Adipocyte (in vitro differentiated cells): ENCODE measurements around the gene HLA-DOA.

Source experiments
- DNase-seq: peaks from one replicate; pipeline ENCODE4 v3.0.0-alpha.2; 2015; ENCODE audit warnings: low read depth
- H3K27me3 ChIP-seq: replicated peaks from 2 replicates; pipeline ENCODE4 v1.7.0; 2013; ENCODE audit warnings: mild to moderate bottlenecking, low read length, moderate library complexity; ENCODE audit not compliant: control insufficient read depth, insufficient read depth
- H3K36me3 ChIP-seq: 2 replicates; pipeline ENCODE4 v1.7.0; 2013; ENCODE audit warnings: low read length, mild to moderate bottlenecking, moderate library complexity; ENCODE audit not compliant: control insufficient read depth, insufficient read depth, severe bottlenecking
- H3K4me1 ChIP-seq: 2 replicates; pipeline ENCODE4 v1.7.0; 2013; ENCODE audit warnings: mild to moderate bottlenecking, low read length, moderate library complexity; ENCODE audit not compliant: control insufficient read depth, insufficient read depth
- H3K4me3 ChIP-seq: 2 replicates; pipeline ENCODE4 v1.7.0; 2013; ENCODE audit warnings: mild to moderate bottlenecking, low read length, moderate library complexity
- H3K9ac ChIP-seq: 2 replicates; pipeline ENCODE4 v1.7.0; 2013; ENCODE audit warnings: mild to moderate bottlenecking, low read length, moderate library complexity
- H3K9me3 ChIP-seq: 2 replicates; pipeline ENCODE4 v1.7.0; 2013; ENCODE audit warnings: mild to moderate bottlenecking, low read length, moderate library complexity; ENCODE audit not compliant: control insufficient read depth

The HLA-DOA gene

GRCh38 chr6:32984622-32985389 lies 24.6 kb downstream of the HLA-DOA start:
- H3K27me3 ChIP-seq, result no peaks in the 10 kb centered on the region
- peaks cover 19% of the 10 kb centered on the region for H3K4me1 ChIP-seq
- H3K9ac ChIP-seq, result no peak overlapping the region
- no peak overlapping the region for H3K4me3 ChIP-seq
- peak; percentile 94 for DNase-seq
- H3K9me3 ChIP-seq, result no peaks in the 10 kb centered on the region
- peaks cover 37% of the 10 kb centered on the region for H3K36me3 ChIP-seq

GRCh38 chr6:32983964-32984621 lies 25.3 kb downstream of the HLA-DOA start:
- H3K9me3 ChIP-seq, result no peaks in the 10 kb centered on the region
- H3K36me3 ChIP-seq, result peaks cover 44% of the 10 kb centered on the region
- peaks cover 25% of the 10 kb centered on the region for H3K4me1 ChIP-seq
- H3K4me3 ChIP-seq, result no peak overlapping the region
- H3K9ac ChIP-seq, result no peak overlapping the region
- H3K27me3 ChIP-seq, result no peaks in the 10 kb centered on the region
- DNase-seq, result peak; percentile 13

DNA sequence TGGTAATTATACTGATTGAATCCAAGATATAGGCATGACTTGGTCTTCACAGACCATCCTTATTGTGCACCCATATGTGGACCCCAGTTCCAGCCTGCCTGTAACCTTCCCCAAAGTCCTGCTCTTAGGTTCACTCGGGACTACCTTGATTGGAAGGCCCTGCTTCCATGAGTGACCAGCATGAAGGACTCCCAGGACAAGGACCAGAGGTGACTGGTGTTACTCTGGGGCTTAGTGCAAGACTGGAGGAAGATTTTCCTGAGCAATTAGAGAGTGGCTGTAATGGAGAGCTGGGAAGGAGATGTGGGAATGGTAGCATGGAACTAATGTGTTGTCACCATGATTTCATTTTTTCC lies 25.9 kb downstream of the HLA-DOA start:
- DNase-seq, result no peak
- Histone ChIP-seq H3K27me3 (no peaks in the 10 kb centered on the region), H3K9ac (no peak overlapping the region), H3K36me3 (peaks cover 50% of the 10 kb centered on the region), H3K9me3 (no peaks in the 10 kb centered on the region), H3K4me3 (no peak overlapping the region), H3K4me1 (peaks cover 28% of the 10 kb centered on the region)

DNA sequence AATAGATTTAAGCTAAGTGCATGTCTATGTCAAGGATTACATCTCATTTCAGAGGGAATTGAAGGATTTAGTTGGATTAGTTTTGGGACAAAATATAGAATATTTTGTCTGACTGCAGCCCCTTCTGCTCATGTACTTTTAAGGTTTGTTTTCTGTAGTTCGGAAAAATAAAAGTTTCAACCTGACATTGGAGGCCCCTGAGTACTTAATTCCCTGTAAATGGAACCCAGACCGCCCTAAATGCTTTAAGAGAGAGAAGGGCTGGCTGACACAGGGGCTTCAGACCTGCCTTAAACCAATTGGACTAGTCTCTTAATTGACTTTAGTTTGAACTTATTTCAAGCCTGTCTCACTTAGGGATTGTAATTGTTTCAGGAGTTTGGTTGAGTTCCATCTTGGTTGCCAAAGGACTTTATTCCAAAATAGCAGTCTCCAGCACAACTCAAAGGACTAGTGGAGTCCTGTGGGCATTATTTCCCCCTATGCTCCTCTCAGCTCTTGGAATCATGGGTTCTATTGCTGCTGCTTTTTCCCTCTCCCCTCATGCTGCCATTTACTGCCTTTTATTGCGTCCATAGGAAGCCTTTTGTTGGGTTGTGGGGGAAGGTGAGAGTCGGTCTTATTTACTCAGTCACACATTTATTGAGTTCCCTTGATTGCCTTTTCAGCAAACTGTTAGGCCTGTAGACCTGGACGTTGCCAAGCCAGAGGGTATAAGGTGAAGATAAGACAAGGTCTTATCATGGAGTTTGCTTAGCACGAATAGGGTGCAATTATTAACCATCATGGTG lies 26.5 kb downstream of the HLA-DOA start:
- H3K4me1 ChIP-seq, result peaks cover 34% of the 10 kb centered on the region
- no peak overlapping the region for H3K9ac ChIP-seq
- DNase-seq, result peak; percentile 8
- no peaks in the 10 kb centered on the region for H3K27me3 ChIP-seq
- no peaks in the 10 kb centered on the region for H3K9me3 ChIP-seq
- H3K36me3 ChIP-seq, result peaks cover 56% of the 10 kb centered on the region
- H3K4me3 ChIP-seq, result no peak overlapping the region

- Histone ChIP-seq H3K4me3 (no peak overlapping the region), H3K9ac (peak overlapping the region; percentile 38), H3K4me1 (peaks cover 41% of the 10 kb centered on the region), H3K9me3 (no peaks in the 10 kb centered on the region), H3K36me3 (peaks cover 63% of the 10 kb centered on the region), H3K27me3 (no peaks in the 10 kb centered on the region)
- peak; percentile 15 for DNase-seq
Observed at GRCh38 chr6:32982084-32982701, 27.2 kb downstream of the HLA-DOA start.

- no peaks in the 10 kb centered on the region for H3K9me3 ChIP-seq
- H3K4me3 ChIP-seq, result no peak overlapping the region
- peaks cover 57% of the 10 kb centered on the region for H3K4me1 ChIP-seq
- H3K27me3 ChIP-seq, result no peaks in the 10 kb centered on the region
- no peak overlapping the region for H3K9ac ChIP-seq
- peaks cover 79% of the 10 kb centered on the region for H3K36me3 ChIP-seq
- DNase-seq, result no peak
Observed at GRCh38 chr6:32980488-32981038, 28.8 kb downstream of the HLA-DOA start.

DNA sequence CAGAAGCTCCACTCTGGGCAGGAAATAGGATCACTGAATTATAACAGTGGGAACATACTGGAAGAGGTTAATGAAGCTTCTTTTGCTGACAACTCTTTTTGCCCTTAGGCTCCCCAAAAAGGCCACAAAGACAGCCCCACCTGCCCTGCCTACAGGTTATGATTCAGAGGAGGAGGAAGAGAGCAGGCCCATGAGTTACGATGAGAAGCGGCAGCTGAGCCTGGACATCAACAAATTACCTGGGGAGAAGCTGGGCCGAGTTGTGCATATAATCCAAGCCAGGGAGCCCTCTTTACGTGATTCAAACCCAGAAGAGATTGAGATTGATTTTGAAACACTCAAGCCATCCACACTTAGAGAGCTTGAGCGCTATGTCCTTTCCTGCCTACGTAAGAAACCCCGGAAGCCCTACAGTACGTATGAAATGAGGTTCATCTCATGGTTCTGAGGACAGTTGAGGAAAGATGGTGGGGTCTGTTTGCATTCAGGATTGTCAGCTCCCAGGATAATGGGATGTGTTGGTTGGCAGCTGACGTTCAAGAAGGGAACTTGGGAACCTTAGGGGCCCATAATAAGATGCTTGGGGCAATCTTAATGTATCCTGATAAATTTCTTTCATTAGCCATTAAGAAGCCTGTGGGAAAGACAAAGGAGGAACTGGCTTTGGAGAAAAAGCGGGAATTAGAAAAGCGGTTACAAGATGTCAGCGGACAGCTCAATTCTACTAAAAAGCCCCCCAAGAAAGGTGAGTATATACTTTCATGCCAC lies 29.5 kb downstream of the HLA-DOA start:
- peaks cover 61% of the 10 kb centered on the region for H3K4me1 ChIP-seq
- H3K27me3 ChIP-seq, result no peaks in the 10 kb centered on the region
- no peak for DNase-seq
- peaks cover 86% of the 10 kb centered on the region for H3K36me3 ChIP-seq
- H3K9ac ChIP-seq, result peak overlapping the region; percentile 39
- no peak overlapping the region for H3K4me3 ChIP-seq
- no peaks in the 10 kb centered on the region for H3K9me3 ChIP-seq

- Histone ChIP-seq H3K4me3 (peak overlapping the region; percentile 98), H3K9me3 (no peaks in the 10 kb centered on the region), H3K4me1 (peaks cover 61% of the 10 kb centered on the region), H3K27me3 (no peaks in the 10 kb centered on the region), H3K36me3 (peaks cover 95% of the 10 kb centered on the region), H3K9ac (peak overlapping the region; percentile 98)
- DNase-seq, result peak; percentile 7
Observed at GRCh38 chr6:32977953-32978324, 31.5 kb downstream of the HLA-DOA start.

DNA sequence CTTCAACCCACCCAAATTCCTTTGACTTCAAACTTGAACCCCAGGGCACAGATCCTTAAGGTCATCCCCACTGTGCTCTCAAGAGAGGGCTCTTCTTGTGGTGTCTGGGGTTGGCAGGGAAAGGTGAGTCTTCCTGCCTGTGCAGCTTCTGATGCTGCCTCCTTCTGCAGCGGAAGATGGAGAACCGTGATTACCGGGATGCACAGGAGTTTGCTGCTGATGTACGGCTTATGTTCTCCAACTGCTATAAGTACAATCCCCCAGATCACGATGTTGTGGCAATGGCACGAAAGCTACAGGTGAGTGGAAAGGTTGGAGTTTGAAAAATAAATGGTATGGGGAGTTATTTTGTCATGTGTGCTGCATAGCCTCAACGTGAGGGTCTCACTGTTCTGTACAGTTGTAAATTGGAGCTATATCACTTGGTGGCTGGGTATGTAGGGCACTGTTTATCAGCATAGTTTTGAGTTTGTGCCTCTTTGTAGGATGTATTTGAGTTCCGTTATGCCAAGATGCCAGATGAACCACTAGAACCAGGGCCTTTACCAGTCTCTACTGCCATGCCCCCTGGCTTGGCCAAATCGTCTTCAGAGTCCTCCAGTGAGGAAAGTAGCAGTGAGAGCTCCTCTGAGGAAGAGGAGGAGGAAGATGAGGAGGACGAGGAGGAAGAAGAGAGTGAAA lies 32.0 kb downstream of the HLA-DOA start:
- Histone ChIP-seq H3K36me3 (peaks cover 96% of the 10 kb centered on the region), H3K4me1 (peaks cover 59% of the 10 kb centered on the region), H3K4me3 (peak overlapping the region; percentile 98), H3K9ac (peak overlapping the region; percentile 98), H3K27me3 (no peaks in the 10 kb centered on the region), H3K9me3 (no peaks in the 10 kb centered on the region)
- no peak for DNase-seq
